Sigmoid colon (tissue), 7 donors: ENCODE data around the gene RAB6C. TPM values are rescaled to one million over a fixed set of nuclear protein-coding genes. Genes with fewer than 3 reads are reported as not detected.
"Not testable (repeated sequence)": the region's sequence is repeated elsewhere in the genome, so short reads cannot be mapped to it uniquely, and the experiment has no call there.

Experiments
- DNase-seq: peaks from one replicate; pipeline ENCODE4 v3.0.0-alpha.2; 2019
- H3K27ac ChIP-seq, 4 donors: fragments of 200-600 bp; sonication (generic); one replicate each; pipeline ENCODE4 v1.5.1; 2016 to 2019; ENCODE audit warnings: mild to moderate bottlenecking in 1 of 4
- H3K27me3 ChIP-seq, 3 donors: fragments of 200-600 bp; sonication (generic); one replicate each; pipeline ENCODE4 v1.5.1; 2019; ENCODE audit warnings: mild to moderate bottlenecking in 1 of 3
- H3K36me3 ChIP-seq, 4 donors: fragments of 200-600 bp; sonication (generic); one replicate each; pipeline ENCODE4 v1.5.1; 2016 to 2019
- H3K4me1 ChIP-seq, 4 donors: fragments of 200-600 bp; sonication (generic); one replicate each; pipeline ENCODE4 v1.5.1; 2017 to 2019
- H3K4me3 ChIP-seq, 4 donors: fragments of 200-600 bp; sonication (generic); one replicate each; pipeline ENCODE4 v1.5.1; 2017 to 2019; ENCODE audit warnings: mild to moderate bottlenecking in 2 of 4, moderate library complexity in 1 of 4
- H3K9me3 ChIP-seq, 4 donors: fragments of 200-600 bp in 3 of 4; sonication (generic) in 3 of 4; one replicate each; pipeline versions ENCODE4 v1.5.1 to v1.6.1; 2013 to 2019
- CTCF ChIP-seq, 4 experiments: fragments of 450-650 bp in 3 of 4; fragments of 200-600 bp in 1 of 4; IDR thresholded peaks; one replicate each; pipeline ENCODE4 v1.5.1; 2016 to 2019; ENCODE audit warnings: antibody characterized with exemption in 4 of 4, mild to moderate bottlenecking in 3 of 4, moderate library complexity in 2 of 4
- EP300 ChIP-seq, 4 donors: sonication (generic); formaldehyde crosslinking; IDR thresholded peaks; one replicate each; pipeline ENCODE4 v1.6.1; 2017; ENCODE audit warnings: antibody characterized with exemption in 4 of 4
- POLR2A ChIP-seq, 2 donors: fragments of 450-650 bp; IDR thresholded peaks; one replicate each; pipeline ENCODE4 v1.6.1; 2016; ENCODE audit warnings: antibody characterized with exemption in 2 of 2, mild to moderate bottlenecking in 2 of 2, moderate library complexity in 2 of 2
- POLR2AphosphoS5 ChIP-seq, 4 donors: sonication (generic); formaldehyde crosslinking; IDR thresholded peaks; one replicate each; pipeline ENCODE4 v1.6.1; 2017; ENCODE audit warnings: antibody characterized with exemption in 4 of 4
- WGBS, 2 donors: extraction: QIAGEN DNeasy Blood & Tissue Kit; methylation state at CpG; one replicate each; pipeline ENCODE4 v1.1.7; 2013; 5-methylcytosine and 5-hydroxymethylcytosine counted together
- intact Hi-C: fragments of 100-400 bp; cut with DNase I; formaldehyde crosslinking; loops from one replicate; pipeline ENCODE4 v1.15.1; 2023
- polyA plus RNA-seq, 3 donors: library from polyadenylated mRNA; stranded (reverse); fragments of 200-250 nt; gene quantifications; one replicate each; pipeline ENCODE4 v1.2.3, GENCODE V29; 2013
- total RNA-seq, 4 donors: library from RNA; depleted of rRNA; stranded (reverse); fragments of >200 nt; gene quantifications; one replicate each; pipeline ENCODE4 v1.1.0, GENCODE V29; 2016
- donor health status: healthy with polysubstance abuse.
- donor health status: Bipolar disorder and iron deficiency.
- donor health status: healthy.

RAB6C gene
- total and polyA plus RNA-seq, 7 donors: 0.03 to 0.36 TPM; not detected in 5

- H3K36me3 ChIP-seq, H3K27me3 ChIP-seq, intact Hi-C loops, H3K4me3 ChIP-seq, DNase-seq, H3K9me3 ChIP-seq, H3K27ac ChIP-seq, H3K4me1 ChIP-seq: not testable (repeated sequence)
- WGBS, 2 donors: 67 to 81% methylated on average over 6 of the region's 6 CpGs
These were observed 19.3 kb downstream of the RAB6C start for GRCh38 chr2:129998771-129999170.

- intact Hi-C loops, H3K27ac ChIP-seq, H3K9me3 ChIP-seq, H3K36me3 ChIP-seq, H3K4me3 ChIP-seq, H3K4me1 ChIP-seq, DNase-seq, H3K27me3 ChIP-seq: not testable (repeated sequence)
- 8 to 28% methylated on average over 39 to 40 of the region's 42 CpGs for WGBS, 2 donors
These were observed 26.4 kb downstream of the RAB6C start for GRCh38 chr2:130005862-130006261.

- intact Hi-C loops: not testable (repeated sequence)
These were observed 37.2 kb downstream of the RAB6C start for GRCh38 chr2:130016701-130017100.

GRCh38 chr2:130019402-130019801 is 39.9 kb downstream of the RAB6C start:
- no peak overlapping the region for H3K27ac ChIP-seq
- peaks cover 0 to 5% (median 0%) of the 10 kb centered on the region in 4 donors for H3K9me3 ChIP-seq
- H3K27me3 ChIP-seq: no peaks in the 10 kb centered on the region
- H3K4me3 ChIP-seq: no peak overlapping the region
- H3K36me3 ChIP-seq: no peaks in the 10 kb centered on the region
- WGBS, 2 donors: 34 to 67% methylated on average over 2 of the region's 2 CpGs
- DNase-seq: no peak
- TF ChIP-seq CTCF (IDR thresholded peaks at IDR 0.05): no peak
- no peak for TF ChIP-seq POLR2A (IDR thresholded peaks at IDR 0.05)
- no peak for TF ChIP-seq EP300 (IDR thresholded peaks at IDR 0.05)
- no peak for TF ChIP-seq POLR2AphosphoS5 (IDR thresholded peaks at IDR 0.05)
- intact Hi-C loops: no loop called here
- no peaks in the 10 kb centered on the region for H3K4me1 ChIP-seq

More at GRCh38 chr2:130016701-130017100, 37.2 kb downstream of the RAB6C start:
- WGBS, 2 donors: 57 to 84% methylated on average over 5 of the region's 5 CpGs
- not testable (repeated sequence) for H3K4me1 ChIP-seq, H3K27ac ChIP-seq, H3K9me3 ChIP-seq, H3K36me3 ChIP-seq, DNase-seq, H3K27me3 ChIP-seq, H3K4me3 ChIP-seq

GRCh38 chr2:130020069-130020468 is 40.6 kb downstream of the RAB6C start:
- 14 to 27% methylated on average over 1 of the region's 1 CpG for WGBS, 2 donors
- H3K27me3 ChIP-seq, H3K9me3 ChIP-seq, intact Hi-C loops, H3K4me1 ChIP-seq, H3K27ac ChIP-seq, DNase-seq, H3K4me3 ChIP-seq, H3K36me3 ChIP-seq: not testable (repeated sequence)

GRCh38 chr2:130025931-130026330 is 46.5 kb downstream of the RAB6C start:
- H3K4me1 ChIP-seq, H3K9me3 ChIP-seq, H3K27me3 ChIP-seq, H3K27ac ChIP-seq, H3K4me3 ChIP-seq, intact Hi-C loops, DNase-seq, H3K36me3 ChIP-seq: not testable (repeated sequence)
- WGBS, 2 donors: 65 to 72% methylated on average over 1 of the region's 1 CpG

Other genes starting within 250 kb of the RAB6C start
- not detected for gene POTEF, start 149.6 kb downstream of the RAB6C start, total RNA-seq
- gene POTEF, start 149.6 kb downstream of the RAB6C start, polyA plus RNA-seq: not detected
- gene CCDC74B, start 165.4 kb downstream of the RAB6C start, total RNA-seq: 1 to 10 TPM; 3.2 to 9.7 (median 4.1) TPM
- gene CCDC74B, start 165.4 kb downstream of the RAB6C start, polyA plus RNA-seq: 1 to 10 TPM in 1 of 3 donors, under 1 TPM in 1, not detected in 1; 0.60 to 1.6 TPM
- 10 to 100 TPM; 18.1 to 47.9 (median 26.2) TPM for gene SMPD4, start 201.9 kb downstream of the RAB6C start, total RNA-seq
- gene SMPD4, start 201.9 kb downstream of the RAB6C start, polyA plus RNA-seq: 10 to 100 TPM; 12.3 to 42.7 (median 15.6) TPM
- gene MZT2B, start 202.6 kb downstream of the RAB6C start, total RNA-seq: 100 to 1,000 TPM in 3 of 4 donors, 10 to 100 TPM in 1; 97.8 to 187 (median 162) TPM
- gene MZT2B, start 202.6 kb downstream of the RAB6C start, polyA plus RNA-seq: 100 to 1,000 TPM; 152 to 259 (median 215) TPM
- gene TUBA3E, start 218.8 kb downstream of the RAB6C start, total RNA-seq: not detected
- under 1 TPM in 1 of 3 donors, not detected in 2; 0.09 TPM for gene TUBA3E, start 218.8 kb downstream of the RAB6C start, polyA plus RNA-seq